ENCODE results near the gene PLEKHA3. TPM values are rescaled to one million over a fixed set of nuclear protein-coding genes. Genes with fewer than 3 reads are reported as not detected.

Gene PLEKHA3
- total and polyA plus RNA-seq, 9 of the 15 experiments (the other 6 are each of a cell fraction or from before 2014, with no cell fraction given): 2.3 to 23.4 (median 10.5) TPM

DNA sequence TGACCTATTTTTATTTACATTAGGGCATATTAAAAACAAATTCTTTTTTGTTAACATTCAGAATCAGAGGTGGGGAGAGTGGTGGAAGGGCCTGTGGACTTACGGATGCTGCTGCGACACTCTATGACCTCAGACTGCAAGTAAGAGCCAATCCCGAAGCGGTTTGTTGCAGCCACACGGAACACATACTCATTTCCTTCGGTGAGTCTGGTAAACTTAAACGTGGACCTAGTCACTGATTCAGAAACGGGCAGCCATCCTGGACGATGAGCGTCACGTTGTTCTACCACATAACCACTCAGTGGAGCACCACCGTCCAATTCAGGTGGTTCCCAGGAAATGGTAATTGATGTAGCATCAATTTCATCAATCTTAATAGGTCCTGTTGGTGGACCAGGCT lies 61.9 kb downstream of the PLEKHA3 start (continued):
- no peak for TF ChIP-seq PML (IDR thresholded peaks at IDR 0.05; ENCODE audit: low read length)

- Histone ChIP-seq H2AFZ (ENCODE audit: low read depth, low read length) (no peak overlapping the region), H3K9me1 (ENCODE audit: control insufficient read depth, insufficient read depth, low read length) (no peaks in the 10 kb centered on the region), H3K4me3 (no peak overlapping the region), H3K9ac (ENCODE audit: insufficient read depth in 1 of 2, low read depth in 2 of 2, low read length in 2 of 2) (no peak overlapping the region), H3K79me2 (ENCODE audit: control insufficient read depth, insufficient read depth, low read length) (no peaks in the 10 kb centered on the region), H3K4me2 (ENCODE audit: insufficient read depth, low read length) (no peak overlapping the region), H3K36me3 (ENCODE audit: control insufficient read depth, insufficient read depth, low read length) (peaks cover 51% of the 10 kb centered on the region), H3K27ac (ENCODE audit: extremely low read depth, low read depth, low read length) (no peak overlapping the region), H3K27me3 (ENCODE audit: control insufficient read depth in 2 of 2, insufficient read depth in 2 of 2, low read length in 2 of 2) (no peaks in the 10 kb centered on the region), H3K9me3 (replicated peaks; ENCODE audit: control insufficient read depth, insufficient read depth, low read depth, low read length) (no peaks in the 10 kb centered on the region), H4K20me1 (replicated peaks; ENCODE audit: control insufficient read depth, insufficient read depth, low read length) (no peaks in the 10 kb centered on the region), H3K4me1 (replicated peaks in 1 of 2; ENCODE audit: control insufficient read depth in 2 of 2, insufficient read depth in 2 of 2, low read length in 2 of 2) (no peaks in the 10 kb centered on the region)
- WGBS (ENCODE audit: insufficient coverage, low coverage, missing lambda C conversion rate): 86% methylated on average over 5 of the region's 5 CpGs
- no peak for TF ChIP-seq SAP30 (IDR thresholded peaks at IDR 0.05; ENCODE audit: borderline replicate concordance, insufficient read depth, low read depth, low read length, poor library complexity, severe bottlenecking)
- TF ChIP-seq POU5F1 (IDR thresholded peaks at IDR 0.05; ENCODE audit: borderline replicate concordance, low read depth, low read length, partially characterized antibody): no peak
- TF ChIP-seq SOX6 (IDR thresholded peaks at IDR 0.05): no peak
- TF ChIP-seq NCOR1 (IDR thresholded peaks at IDR 0.05): no peak
- no peak for TF ChIP-seq ASH1L (IDR thresholded peaks at IDR 0.05; ENCODE audit: borderline replicate concordance, low read depth, partially characterized antibody)
- no peak for TF ChIP-seq GATAD2A (IDR thresholded peaks at IDR 0.05)
- no peak for FAIRE-seq
- POLR2A ChIA-PET: no interaction called here
- in situ Hi-C loops (cut with MboI): no loop called here
- BruUV-seq (replicated peaks): no TSS peak
- no peak for DNase-seq (ENCODE audit: extremely low read depth in 1 of 4, low spot score in 3 of 4)
- intact Hi-C loops (cut with micrococcal nuclease): no loop called here
- ATAC-seq: no peak
- CTCF ChIA-PET (ENCODE audit: low intra/inter-chr PET ratio): interaction anchor here (0.6 kb wide), 1 partner anchor 434 kb away, joined by 3 read pairs; no protein-coding TSS in a partner anchor
These were observed 62.3 kb downstream of the PLEKHA3 start for GRCh38 chr2:178542569-178542968.
